K562 (cell line): ENCODE data around the gene TEPSIN. TPM values are rescaled to one million over a fixed set of nuclear protein-coding genes. Genes with fewer than 3 reads are reported as not detected.

Source experiments
- ATAC-seq: fragments of 200-7000 bp; cut with Tn5 transposase; 3 replicates; pipeline ENCODE4 v1.9.1; 2020; ENCODE audit warnings: moderate library complexity
- BruUV-seq: library from RNA; stranded (reverse); fragments of 400-500 nt; replicated peaks from 2 replicates; lab custom pipeline; 2021; lab: Mats Ljungman, UMichigan
- CTCF ChIA-PET: fragments of 300-600 bp; formaldehyde crosslinking; extraction: SDS; loops from one replicate; lab custom pipeline; 2021; ENCODE audit warnings: low intra/inter-chr PET ratio; lab: Yijun Ruan, JAX
- POLR2A ChIA-PET: fragments of 300-600, 350-650 bp; sonication (Branson Sonifier 250); formaldehyde crosslinking; extraction: SDS; loops from one replicate; lab custom pipeline; 2021; ENCODE audit warnings: antibody characterized with exemption, inconsistent platforms; lab: Yijun Ruan, JAX
- DNase-seq, 4 experiments: peaks; one replicate each; pipeline versions ENCODE4 v3.0.0 to v3.0.0-alpha.2; 2011 to 2018; ENCODE audit warnings: low spot score in 3 of 4, mixed read lengths in 3 of 4; ENCODE audit errors: extremely low read depth in 1 of 4
- FAIRE-seq: peaks from 2 replicates; lab custom pipeline; 2011; peaks lifted over from hg19 to GRCh38; lab: Jason Lieb, UNC
- H2AFZ ChIP-seq: 2 replicates; pipeline ENCODE4 v1.6.0; 2011; ENCODE audit warnings: low read depth, low read length, control low read depth, inconsistent platforms
- H3K27ac ChIP-seq: fragments of 200-600 bp; 3 replicates; pipeline ENCODE4 v1.8.0; 2011; ENCODE audit warnings: low read depth, mild to moderate bottlenecking, control low read depth, inconsistent platforms, low read length, moderate library complexity, mixed read lengths; ENCODE audit errors: extremely low read depth
- H3K27me3 ChIP-seq, 2 experiments: fragments of 300-600 bp in 1 of 2; 2 replicates in 1 of 2; 3 replicates in 1 of 2; pipeline versions ENCODE4 v1.6.0 to v1.8.0; 2011; ENCODE audit warnings: inconsistent platforms in 2 of 2, low read length in 2 of 2, mild to moderate bottlenecking in 1 of 2, mixed read lengths in 1 of 2, moderate library complexity in 1 of 2; ENCODE audit not compliant: control insufficient read depth in 2 of 2, insufficient read depth in 2 of 2
- H3K36me3 ChIP-seq: fragments of 300-600 bp; 3 replicates; pipeline ENCODE4 v1.8.0; 2011; ENCODE audit warnings: mild to moderate bottlenecking, low read length, inconsistent platforms; ENCODE audit not compliant: control insufficient read depth, insufficient read depth
- H3K4me1 ChIP-seq, 2 experiments: fragments of 200-600 bp in 1 of 2; replicated peaks in 1 of 2; 2 replicates in 1 of 2; 3 replicates in 1 of 2; pipeline versions ENCODE4 v1.5.1 to v1.8.0; 2011; ENCODE audit warnings: inconsistent platforms in 2 of 2, low read length in 2 of 2, mild to moderate bottlenecking in 1 of 2, mixed read lengths in 1 of 2, moderate library complexity in 1 of 2; ENCODE audit not compliant: control insufficient read depth in 2 of 2, insufficient read depth in 2 of 2
- H3K4me2 ChIP-seq: 2 replicates; pipeline ENCODE4 v1.6.1; 2011; ENCODE audit warnings: low read length, control low read depth, inconsistent platforms, mixed read lengths; ENCODE audit not compliant: insufficient read depth
- H3K4me3 ChIP-seq: fragments of 200-600 bp; sonication (generic), shearing (Covaris generic); 2 replicates; pipeline ENCODE4 v1.5.1; 2016; ENCODE audit warnings: control low read depth, inconsistent platforms
- H3K79me2 ChIP-seq: fragments of 200-600 bp; 3 replicates; pipeline ENCODE4 v1.8.0; 2011; ENCODE audit warnings: low read length, inconsistent platforms; ENCODE audit not compliant: control insufficient read depth, insufficient read depth
- H3K9ac ChIP-seq, 2 experiments: 2 replicates each; pipeline versions ENCODE4 v1.6.0 to v1.6.1; 2011; ENCODE audit warnings: low read depth in 2 of 2, low read length in 2 of 2, control low read depth in 1 of 2, inconsistent platforms in 1 of 2, mild to moderate bottlenecking in 1 of 2, mixed read lengths in 1 of 2; ENCODE audit not compliant: insufficient read depth in 1 of 2
- H3K9me1 ChIP-seq: one replicate; pipeline ENCODE4 v1.6.0; 2011; ENCODE audit warnings: inconsistent platforms, mild to moderate bottlenecking, low read length, moderate library complexity; ENCODE audit not compliant: control insufficient read depth, insufficient read depth
- H3K9me3 ChIP-seq: replicated peaks from 2 replicates; pipeline ENCODE4 v1.5.1; 2011; ENCODE audit warnings: low read depth, low read length, inconsistent platforms; ENCODE audit not compliant: control insufficient read depth, insufficient read depth
- H4K20me1 ChIP-seq: replicated peaks from 2 replicates; pipeline ENCODE4 v1.6.1; 2011; ENCODE audit warnings: low read length, inconsistent platforms, mixed read lengths; ENCODE audit not compliant: control insufficient read depth, insufficient read depth
- CHD2 ChIP-seq: IDR thresholded peaks from 2 replicates; pipeline ENCODE4 v1.6.1; 2011; ENCODE audit warnings: low read depth, low read length
- HBP1 ChIP-seq: fragments of 450-650 bp; formaldehyde crosslinking; IDR thresholded peaks from 2 replicates; pipeline ENCODE4 v1.4.0; 2022; ENCODE audit warnings: missing genetic modification characterization
- MEIS2 ChIP-seq: fragments of 450-650 bp; IDR thresholded peaks from 2 replicates; pipeline ENCODE4 v1.6.1; 2014; ENCODE audit warnings: mild to moderate bottlenecking; ENCODE audit not compliant: partially characterized antibody
- NUFIP1 ChIP-seq: fragments of 450-650 bp; IDR thresholded peaks from 2 replicates; pipeline ENCODE4 v1.6.1; 2018; ENCODE audit not compliant: partially characterized antibody
- PTRF ChIP-seq: fragments of 450-650 bp; IDR thresholded peaks from 2 replicates; pipeline ENCODE4 v1.6.1; 2016; ENCODE audit warnings: mild to moderate bottlenecking, missing genetic modification characterization, missing compliant biosample characterization
- TCFL5 ChIP-seq: fragments of 250-450 bp; sonication (Bioruptor Pico); conservative IDR thresholded peaks from 2 replicates; pipeline ENCODE4 v1.6.1; 2021; ENCODE audit warnings: mild to moderate bottlenecking, moderate library complexity, matching md5 sums
- TRIM24 ChIP-seq, 2 experiments: fragments of 450-650 bp; IDR thresholded peaks; 2 replicates each; pipeline ENCODE4 v1.6.1; 2016
- ZBTB33 ChIP-seq: sonication (generic); formaldehyde crosslinking; IDR thresholded peaks from 2 replicates; pipeline ENCODE4 v1.8.1; 2023; ENCODE audit warnings: mild to moderate bottlenecking, missing genetic modification reagents
- WGBS: fragments of 100-300 bp; shearing (Covaris generic); methylation state at CpG from one replicate; pipeline ENCODE4 v1.1.6; 2016; ENCODE audit warnings: low coverage, mixed read lengths; ENCODE audit not compliant: insufficient coverage; ENCODE audit errors: missing lambda C conversion rate; 5-methylcytosine and 5-hydroxymethylcytosine counted together
- in situ Hi-C: fragments of 300-500 bp; cut with MboI; formaldehyde crosslinking; loops from 4 replicates; pipeline ENCODE4 v1.15.0; 2018; ENCODE audit warnings: inconsistent platforms, mixed read lengths
- intact Hi-C: fragments of 100-400 bp; cut with micrococcal nuclease; formaldehyde crosslinking; loops from 2 replicates; pipeline ENCODE4 v1.14.2; 2022
- polyA plus RNA-seq, 8 experiments: library from polyadenylated mRNA; depleted of rRNA in 4 of 8; stranded (reverse) in 5 of 8; unstranded in 3 of 8; fragments of >200 nt; fragmentation: Nextera tagmentation in 2 of 8; fragmentation: Illumina TruSeq in 1 of 8; extraction: Ambion mirVana in 2 of 8; extraction: Trizol in 1 of 8; gene quantifications; 2 replicates each; pipeline versions ENCODE4 v1.2.1 to v1.2.3, GENCODE V29; 2011 to 2014; ENCODE audit warnings: inconsistent platforms in 1 of 8, missing spikeins in 1 of 8
- total RNA-seq, 7 experiments: library from RNA; depleted of rRNA in 6 of 7; stranded (reverse); fragments of >200 nt in 6 of 7; fragmentation: Illumina TruSeq in 2 of 7; extraction: Trizol in 2 of 7; gene quantifications; 2 replicates each; pipeline versions ENCODE4 v1.2.1 to v1.2.3, GENCODE V29; 2011 to 2021; ENCODE audit warnings: low replicate concordance in 1 of 7

Gene TEPSIN
- total and polyA plus RNA-seq, 9 of the 15 experiments (the other 6 are each of a cell fraction or from before 2014, with no cell fraction given), result 0.80 to 29.8 (median 5.3) TPM

GRCh38 chr17:81191116-81191515, 47.7 kb downstream of the TEPSIN start:
- H3K27me3 ChIP-seq, result no peaks in the 10 kb centered on the region
- H3K36me3 ChIP-seq, result peaks cover 2% of the 10 kb centered on the region; the same call in 1 of the 3 replicates
- 78% methylated on average over 14 of the region's 20 CpGs for WGBS
- no peak overlapping the region for H3K9ac ChIP-seq
- in situ Hi-C loops, result no loop called here
- POLR2A ChIA-PET, result interaction anchor here (0.7 to 1.3 kb wide), 2 partner anchors 10 to 42 kb away, joined by 3 read pairs; no protein-coding TSS in a partner anchor
- no peak overlapping the region for H3K4me3 ChIP-seq
- no peak overlapping the region for H3K27ac ChIP-seq
- FAIRE-seq (no peak), ATAC-seq (no peak), DNase-seq (no peak)
- no peak for TF ChIP-seq TCFL5 (CRISPR knock-in tag)
- no peak for TF ChIP-seq TRIM24 (IDR thresholded peaks at IDR 0.05)
- TF ChIP-seq CHD2, result no peak
- no peak for TF ChIP-seq NUFIP1
- TF ChIP-seq MEIS2, result no peak
- no peak for TF ChIP-seq HBP1 (CRISPR knock-in tag)
- TF ChIP-seq ZBTB33 (CRISPR knock-in tag), result peak; percentile 64; the same call in 1 of the 2 replicates
- TF ChIP-seq PTRF (tag), result no peak
- CTCF ChIA-PET, result no interaction called here
- no peak overlapping the region for H2AFZ ChIP-seq
- H3K79me2 ChIP-seq, result no peaks in the 10 kb centered on the region
- no peaks in the 10 kb centered on the region for H3K9me3 ChIP-seq
- intact Hi-C loops, result no loop called here
- BruUV-seq, result no TSS peak
- H3K9me1 ChIP-seq, result no peaks in the 10 kb centered on the region
- H3K4me2 ChIP-seq, result no peak overlapping the region
- H3K4me1 ChIP-seq, result peaks cover 10 to 78% of the 10 kb centered on the region in 2 experiments
- no peaks in the 10 kb centered on the region for H4K20me1 ChIP-seq
